Large intestine (tissue), 3 donors: Measurements from ENCODE around the gene TAF4. TPM values are rescaled to one million over a fixed set of nuclear protein-coding genes. Genes with fewer than 3 reads are reported as not detected.

ENCODE experiments used
- DNase-seq, 2 donors: peaks; one replicate each; pipeline versions ENCODE4 v3.0.0 to v3.0.0-alpha.2; 2013
- H3K27ac ChIP-seq: one replicate; pipeline ENCODE4 v1.5.1; 2013; ENCODE audit warnings: low read length
- H3K27me3 ChIP-seq: 2 replicates; pipeline ENCODE4 v1.6.1; 2013; ENCODE audit warnings: low read length; ENCODE audit not compliant: control insufficient read depth, insufficient read depth
- H3K36me3 ChIP-seq: 2 replicates; pipeline ENCODE4 v1.6.1; 2013; ENCODE audit warnings: low read length; ENCODE audit not compliant: control insufficient read depth, insufficient read depth
- H3K4me1 ChIP-seq: one replicate; pipeline ENCODE4 v1.6.1; 2013; ENCODE audit warnings: low read length; ENCODE audit not compliant: control insufficient read depth, insufficient read depth
- H3K4me3 ChIP-seq: one replicate; pipeline ENCODE4 v1.5.1; 2013; ENCODE audit warnings: low read length
- H3K9me3 ChIP-seq: one replicate; pipeline ENCODE4 v1.6.1; 2013; ENCODE audit warnings: mild to moderate bottlenecking, low read depth, low read length, moderate library complexity; ENCODE audit not compliant: control insufficient read depth
- WGBS: methylation state at CpG from one replicate; pipeline ENCODE4 v1.1.5; 2013; ENCODE audit warnings: low lambda C conversion rate; ENCODE audit not compliant: insufficient coverage; 5-methylcytosine and 5-hydroxymethylcytosine counted together
- polyA plus RNA-seq: library from polyadenylated mRNA; unstranded; fragments of 120-200 nt; gene quantifications from one replicate; pipeline ENCODE4 v1.2.1, GENCODE V29; 2013

TAF4 gene
- polyA plus RNA-seq, 1 donor: 17.4 TPM

DNA sequence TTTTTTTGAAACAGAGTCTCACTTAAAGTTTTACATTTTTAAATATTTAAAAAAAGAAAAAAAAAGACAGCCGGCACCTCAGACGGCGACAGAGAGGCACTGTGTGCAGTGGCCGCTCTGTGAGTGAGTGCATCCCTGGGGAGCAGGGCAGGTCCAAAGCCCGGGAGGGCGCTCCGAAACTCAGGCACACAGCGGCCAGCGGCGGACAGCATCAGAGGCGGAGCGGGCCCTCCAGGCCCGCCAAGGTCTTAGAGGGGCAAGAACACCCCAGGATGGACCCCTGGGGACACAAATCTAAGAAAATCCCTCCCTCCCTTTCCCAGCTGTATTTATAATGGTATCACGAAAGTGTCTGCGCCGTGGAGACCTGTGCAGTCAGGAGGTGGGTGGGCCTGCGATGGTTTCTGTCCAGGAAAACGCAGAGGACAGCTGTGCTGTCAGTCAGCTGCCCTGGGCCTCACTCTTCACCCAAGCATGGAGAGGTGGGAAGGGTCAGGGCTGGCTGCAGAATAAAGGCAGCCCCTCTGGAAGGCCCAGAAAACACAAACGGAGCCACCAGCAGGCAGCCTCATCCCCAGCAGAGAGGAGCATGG lies 43.8 kb downstream of the TAF4 start:
- Histone ChIP-seq H3K4me3 (no peak overlapping the region), H3K4me1 (peaks cover 4% of the 10 kb centered on the region), H3K27me3 (no peaks in the 10 kb centered on the region), H3K27ac (no peak overlapping the region), H3K36me3 (no peaks in the 10 kb centered on the region), H3K9me3 (no peaks in the 10 kb centered on the region)
- no peak for DNase-seq
- 77% methylated on average over 4 of the region's 19 CpGs for WGBS

- H3K36me3 ChIP-seq: no peaks in the 10 kb centered on the region
- WGBS: no CpG with 5 or more reads among the region's 25 CpGs
- H3K9me3 ChIP-seq: no peaks in the 10 kb centered on the region
- DNase-seq: no peak
- no peak overlapping the region for H3K27ac ChIP-seq
- no peak overlapping the region for H3K4me3 ChIP-seq
- H3K27me3 ChIP-seq: no peaks in the 10 kb centered on the region
- H3K4me1 ChIP-seq: peaks cover 2% of the 10 kb centered on the region
Measured at GRCh38 chr20:62020935-62021701, 44.6 kb downstream of the TAF4 start.

- Histone ChIP-seq H3K4me1 (no peaks in the 10 kb centered on the region), H3K36me3 (no peaks in the 10 kb centered on the region), H3K27ac (no peak overlapping the region), H3K27me3 (no peaks in the 10 kb centered on the region), H3K4me3 (no peak overlapping the region), H3K9me3 (no peaks in the 10 kb centered on the region)
- no CpG with 5 or more reads among the region's 19 CpGs for WGBS
- no peak for DNase-seq
Measured at GRCh38 chr20:62019881-62020492, 45.7 kb downstream of the TAF4 start.

DNA sequence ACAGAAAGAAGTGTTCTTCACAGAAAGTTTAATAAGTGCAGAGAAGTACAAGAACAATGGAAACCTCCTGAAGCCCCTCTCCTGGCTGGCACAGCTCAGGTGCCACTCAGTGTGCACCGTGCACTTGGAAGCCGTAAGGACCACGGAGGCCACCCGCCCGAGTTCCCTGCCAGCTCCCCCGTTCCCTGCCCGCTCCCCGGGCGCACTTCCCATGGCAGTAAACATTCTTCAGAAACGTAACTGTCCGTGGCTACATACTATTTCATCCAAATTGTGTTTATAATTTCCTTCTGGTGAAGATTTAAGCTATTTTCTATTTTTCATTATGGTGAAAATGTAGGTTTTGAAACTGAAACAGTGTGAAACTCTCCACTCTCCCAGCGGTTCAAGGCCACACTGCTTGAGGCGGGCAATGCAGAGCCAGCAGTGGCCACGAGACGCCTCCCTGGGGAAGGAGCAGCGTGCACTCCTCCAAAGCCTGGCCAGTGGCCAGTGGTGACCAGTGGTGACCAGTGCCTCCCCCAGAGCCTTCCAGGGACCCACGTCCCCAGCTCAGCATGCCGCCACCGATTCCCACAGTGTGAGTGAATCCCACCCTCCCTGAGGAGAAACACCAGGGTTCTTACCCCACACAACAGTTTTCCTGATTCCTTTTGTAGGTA lies 46.4 kb downstream of the TAF4 start:
- Histone ChIP-seq H3K4me3 (no peak overlapping the region), H3K9me3 (no peaks in the 10 kb centered on the region), H3K4me1 (no peaks in the 10 kb centered on the region), H3K36me3 (peaks cover under 1% of the 10 kb centered on the region), H3K27ac (no peak overlapping the region), H3K27me3 (no peaks in the 10 kb centered on the region)
- WGBS: 91% methylated on average over 6 of the region's 19 CpGs
- no peak for DNase-seq

DNA sequence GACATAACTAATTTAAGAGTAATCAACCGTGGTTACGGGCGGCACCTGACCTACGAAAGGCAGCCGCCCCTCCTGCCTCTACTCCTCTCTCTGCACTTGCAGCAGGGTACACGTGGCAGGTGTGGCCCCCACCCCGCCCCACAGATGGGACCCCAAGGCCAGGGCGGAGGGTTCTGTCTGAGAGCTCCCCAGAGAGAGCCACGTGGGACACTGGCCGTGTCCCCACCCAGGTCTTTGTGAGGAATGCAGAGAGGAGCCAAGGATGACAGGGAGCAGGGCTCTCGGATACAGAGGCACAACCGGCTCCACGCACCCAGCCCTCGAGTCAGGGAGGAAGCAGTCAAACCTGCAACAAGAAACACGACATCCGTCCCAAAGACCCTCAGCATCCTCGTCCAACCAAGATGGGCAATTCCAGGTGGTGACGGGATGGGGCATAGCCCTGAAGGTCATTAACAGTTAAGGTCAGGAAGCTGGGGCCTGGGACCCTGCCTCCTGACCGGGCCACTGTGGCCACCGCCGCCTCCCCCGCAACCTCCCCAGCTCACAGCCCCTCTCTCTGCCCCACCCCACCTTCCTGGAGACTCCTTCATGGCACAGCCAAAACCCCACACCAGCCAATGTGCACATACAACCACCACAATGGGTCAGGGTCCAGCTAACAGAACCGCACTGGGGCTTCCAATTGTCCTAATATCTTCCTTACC lies 47.1 kb downstream of the TAF4 start:
- no peak for DNase-seq
- no CpG with 5 or more reads among the region's 23 CpGs for WGBS
- Histone ChIP-seq H3K9me3 (no peaks in the 10 kb centered on the region), H3K4me1 (no peaks in the 10 kb centered on the region), H3K36me3 (peaks cover 6% of the 10 kb centered on the region), H3K27ac (no peak overlapping the region), H3K4me3 (no peak overlapping the region), H3K27me3 (no peaks in the 10 kb centered on the region)

DNA sequence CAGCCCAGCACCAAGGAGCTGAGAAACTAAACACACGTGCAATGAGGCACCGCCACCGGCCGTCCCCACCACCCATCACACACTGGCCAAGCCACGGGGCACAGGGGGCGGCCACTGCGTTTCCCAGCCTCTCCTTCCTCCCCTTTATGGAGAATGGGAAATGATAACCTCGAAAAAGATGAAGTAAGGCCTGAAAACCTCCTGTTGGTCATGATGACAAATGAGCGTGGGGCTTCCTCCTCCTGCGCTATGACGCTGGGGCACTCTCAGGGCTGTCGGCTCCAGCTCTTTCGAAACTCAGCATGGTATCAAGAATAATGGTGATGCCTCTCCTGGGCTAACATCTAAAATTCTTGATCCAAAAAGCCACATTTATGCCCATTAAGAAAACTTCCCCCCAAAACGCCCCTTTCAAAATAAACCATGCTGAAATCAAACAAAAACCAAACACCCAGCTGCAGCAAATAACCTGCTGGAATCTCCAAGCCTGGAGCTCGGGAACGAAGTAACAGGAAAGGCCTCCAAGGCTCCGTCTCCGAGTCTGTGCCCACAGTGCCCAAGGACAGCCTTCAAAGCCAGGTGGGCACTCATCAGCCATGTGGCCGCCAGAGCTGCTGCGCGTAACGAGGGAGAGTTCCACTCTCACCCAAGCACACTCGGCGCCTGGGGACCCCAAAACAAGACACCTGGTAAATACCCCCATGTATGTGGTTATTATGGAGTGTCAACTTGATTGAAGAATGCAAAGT lies 50.0 kb downstream of the TAF4 start:
- H3K4me1 ChIP-seq: no peaks in the 10 kb centered on the region
- no peak overlapping the region for H3K4me3 ChIP-seq
- H3K36me3 ChIP-seq: peaks cover 27% of the 10 kb centered on the region
- no peak for DNase-seq
- no peaks in the 10 kb centered on the region for H3K27me3 ChIP-seq
- no peak overlapping the region for H3K27ac ChIP-seq
- WGBS: 100% methylated on average over 1 of the region's 24 CpGs
- H3K9me3 ChIP-seq: no peaks in the 10 kb centered on the region

DNA sequence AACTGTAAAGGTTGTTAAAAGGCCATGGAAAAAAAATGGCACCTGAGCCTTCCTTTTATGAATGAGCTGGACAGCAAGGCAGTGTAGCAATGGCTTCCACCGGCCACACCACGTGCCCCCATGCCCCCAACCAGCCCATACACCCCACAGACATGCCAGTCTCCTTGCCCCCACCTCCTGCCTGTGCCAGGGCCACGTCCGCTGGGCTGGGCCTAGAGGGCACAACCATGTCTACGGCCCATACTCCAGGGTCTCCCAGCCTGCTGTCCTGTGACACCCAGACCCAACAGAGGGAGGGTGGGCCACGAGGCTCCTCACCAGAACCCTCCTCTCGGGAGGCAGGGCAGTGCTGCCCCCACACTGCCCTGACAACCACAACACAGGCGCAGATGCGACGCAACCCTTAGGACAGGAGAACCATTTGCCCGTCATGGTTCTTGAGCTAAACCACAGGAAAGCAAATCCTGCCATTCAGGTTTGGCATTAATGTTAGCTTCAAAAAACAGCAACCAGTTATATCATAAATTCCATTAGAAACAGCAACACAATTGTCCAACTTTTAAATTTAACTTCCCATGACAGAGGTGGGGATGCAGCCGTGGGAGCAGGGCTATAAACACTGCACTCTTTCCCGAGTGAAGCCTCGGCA lies 50.7 kb downstream of the TAF4 start:
- Histone ChIP-seq H3K4me3 (no peak overlapping the region), H3K27ac (no peak overlapping the region), H3K27me3 (no peaks in the 10 kb centered on the region), H3K9me3 (no peaks in the 10 kb centered on the region), H3K4me1 (no peaks in the 10 kb centered on the region), H3K36me3 (peaks cover 32% of the 10 kb centered on the region)
- whole genome bisulfite sequencing: no CpG with 5 or more reads among the region's 14 CpGs
- DNase-seq: no peak

DNA sequence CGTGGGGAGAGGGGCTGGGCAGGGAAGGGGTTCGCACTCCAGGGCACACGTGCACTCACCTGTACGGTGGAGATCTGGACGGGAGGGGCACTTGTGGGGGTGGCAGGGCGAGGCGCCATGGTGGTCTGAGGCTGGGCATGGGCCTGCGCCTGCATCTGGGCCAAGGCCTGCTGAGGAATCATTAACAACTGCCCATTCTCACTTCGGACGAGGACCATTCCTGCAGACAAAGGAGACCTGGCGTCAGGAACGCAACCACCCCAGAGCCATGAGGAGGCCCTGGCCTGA lies 51.2 kb downstream of the TAF4 start:
- no peak for DNase-seq
- Histone ChIP-seq H3K36me3 (peaks cover 36% of the 10 kb centered on the region), H3K27ac (no peak overlapping the region), H3K27me3 (no peaks in the 10 kb centered on the region), H3K4me1 (no peaks in the 10 kb centered on the region), H3K4me3 (no peak overlapping the region), H3K9me3 (no peaks in the 10 kb centered on the region)
- 100% methylated on average over 2 of the region's 12 CpGs for WGBS

DNA sequence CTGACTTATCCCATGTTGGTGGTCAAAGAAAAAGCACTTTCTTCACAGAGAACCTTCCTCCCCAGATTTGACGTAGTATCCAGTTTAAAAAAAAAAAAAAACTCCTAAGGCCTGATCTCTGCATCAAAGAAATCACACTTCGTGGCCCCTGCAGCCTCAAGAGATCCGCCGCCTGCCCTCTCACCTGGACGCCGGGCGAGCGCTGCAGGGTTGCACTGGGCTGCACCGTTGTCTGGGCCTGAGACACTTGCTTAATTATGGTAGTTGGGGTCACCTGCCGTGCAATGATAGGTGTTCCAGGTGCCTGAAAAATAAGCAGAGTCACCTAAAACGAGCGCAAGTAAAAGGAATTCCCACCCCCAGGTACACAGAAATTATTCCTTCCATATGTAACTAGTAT lies 53.0 kb downstream of the TAF4 start:
- Histone ChIP-seq H3K27me3 (no peaks in the 10 kb centered on the region), H3K4me3 (no peak overlapping the region), H3K9me3 (no peaks in the 10 kb centered on the region), H3K36me3 (peaks cover 54% of the 10 kb centered on the region), H3K27ac (no peak overlapping the region), H3K4me1 (no peaks in the 10 kb centered on the region)
- 90% methylated on average over 2 of the region's 12 CpGs for WGBS
- no peak for DNase-seq
